Left lobe of liver (tissue), 2 donors: ENCODE measurements around the gene TAF11L13. TPM values are rescaled to one million over a fixed set of nuclear protein-coding genes. Genes with fewer than 3 reads are reported as not detected.
"Not testable (repeated sequence)": the region's sequence is repeated elsewhere in the genome, so short reads cannot be mapped to it uniquely, and the experiment has no call there.

Experiments used
- ATAC-seq: fragments of 200-7000 bp; cut with Tn5 transposase; one replicate; pipeline ENCODE4 v1.9.1; 2020; ENCODE audit warnings: mild to moderate bottlenecking, moderate library complexity
- DNase-seq: peaks from one replicate; pipeline ENCODE4 v3.0.0-alpha.2; 2020; ENCODE audit warnings: low spot score
- total RNA-seq: library from RNA; stranded (reverse); gene quantifications from one replicate; pipeline ENCODE4 v1.2.1, GENCODE V29; 2021
- donor health status: DM: no; HTN: no; CAD: no; lungs with moderate emphysema.
- donor health status: DM: no; HTN: yes; CAD: no.

Gene TAF11L13
- not detected for total RNA-seq

DNA sequence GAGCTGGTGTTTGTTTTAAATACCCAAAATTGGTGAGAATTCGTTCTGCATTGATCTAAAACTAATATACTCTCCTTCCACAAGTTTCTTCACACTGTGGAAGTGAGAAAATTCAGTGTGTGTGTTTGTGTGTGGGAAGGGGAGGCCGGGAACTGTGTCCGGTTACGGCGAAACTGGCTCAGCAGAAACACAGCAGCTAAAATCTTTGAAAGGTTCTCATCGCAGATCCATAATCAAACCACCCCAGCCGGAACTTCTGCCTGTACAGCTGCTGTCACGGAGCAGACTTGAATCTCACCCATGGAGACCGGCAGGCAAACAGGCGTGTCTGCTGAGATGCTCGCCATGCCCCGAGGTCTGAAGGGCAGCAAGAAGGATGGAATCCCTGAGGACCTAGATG, at the start of gene TAF11L13:
Gene TAF11L13 (plus strand): TSS at position 301 of the 400 bp plus-strand sequence.
- not testable (repeated sequence) for DNase-seq, ATAC-seq

DNA sequence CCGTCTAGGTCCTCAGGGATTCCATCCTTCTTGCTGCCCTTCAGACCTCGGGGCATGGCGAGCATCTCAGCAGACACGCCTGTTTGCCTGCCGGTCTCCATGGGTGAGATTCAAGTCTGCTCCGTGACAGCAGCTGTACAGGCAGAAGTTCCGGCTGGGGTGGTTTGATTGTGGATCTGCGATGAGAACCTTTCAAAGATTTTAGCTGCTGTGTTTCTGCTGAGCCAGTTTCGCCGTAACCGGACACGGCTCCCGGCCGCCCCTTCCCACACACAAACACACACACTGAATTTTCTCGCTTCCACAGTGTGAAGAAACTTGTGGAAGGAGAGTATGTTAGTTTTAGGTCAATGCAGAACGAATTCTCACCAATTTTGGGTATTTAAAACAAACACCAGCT, 46.2 kb upstream of the TAF11L13 start, which contains the start of gene TAF11L7:
Gene TAF11L7 (minus strand): TSS at position 101 of the 400 bp plus-strand sequence.
- DNase-seq, ATAC-seq: not testable (repeated sequence)

DNA sequence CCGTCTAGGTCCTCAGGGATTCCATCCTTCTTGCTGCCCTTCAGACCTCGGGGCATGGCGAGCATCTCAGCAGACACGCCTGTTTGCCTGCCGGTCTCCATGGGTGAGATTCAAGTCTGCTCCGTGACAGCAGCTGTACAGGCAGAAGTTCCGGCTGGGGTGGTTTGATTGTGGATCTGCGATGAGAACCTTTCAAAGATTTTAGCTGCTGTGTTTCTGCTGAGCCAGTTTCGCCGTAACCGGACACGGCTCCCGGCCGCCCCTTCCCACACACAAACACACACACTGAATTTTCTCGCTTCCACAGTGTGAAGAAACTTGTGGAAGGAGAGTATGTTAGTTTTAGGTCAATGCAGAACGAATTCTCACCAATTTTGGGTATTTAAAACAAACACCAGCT, 41.0 kb upstream of the TAF11L13 start, which contains the start of gene TAF11L8:
Gene TAF11L8 (minus strand): TSS at position 101 of the 400 bp plus-strand sequence.
- ATAC-seq, DNase-seq: not testable (repeated sequence)

- not testable (repeated sequence) for ATAC-seq, DNase-seq
Measured at GRCh38 chr5:17594255-17594654, 37.6 kb upstream of the TAF11L13 start, which contains the start of gene TAF11L9. Gene TAF11L9, minus strand, starts transcription at chr5:17594394.

DNA sequence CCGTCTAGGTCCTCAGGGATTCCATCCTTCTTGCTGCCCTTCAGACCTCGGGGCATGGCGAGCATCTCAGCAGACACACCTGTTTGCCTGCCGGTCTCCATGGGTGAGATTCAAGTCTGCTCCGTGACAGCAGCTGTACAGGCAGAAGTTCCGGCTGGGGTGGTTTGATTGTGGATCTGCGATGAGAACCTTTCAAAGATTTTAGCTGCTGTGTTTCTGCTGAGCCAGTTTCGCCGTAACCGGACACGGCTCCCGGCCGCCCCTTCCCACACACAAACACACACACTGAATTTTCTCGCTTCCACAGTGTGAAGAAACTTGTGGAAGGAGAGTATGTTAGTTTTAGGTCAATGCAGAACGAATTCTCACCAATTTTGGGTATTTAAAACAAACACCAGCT, 34.2 kb upstream of the TAF11L13 start, which contains the start of gene TAF11L10:
Gene TAF11L10 (minus strand): TSS at position 101 of the 400 bp plus-strand sequence.
- ATAC-seq, DNase-seq: not testable (repeated sequence)

DNA sequence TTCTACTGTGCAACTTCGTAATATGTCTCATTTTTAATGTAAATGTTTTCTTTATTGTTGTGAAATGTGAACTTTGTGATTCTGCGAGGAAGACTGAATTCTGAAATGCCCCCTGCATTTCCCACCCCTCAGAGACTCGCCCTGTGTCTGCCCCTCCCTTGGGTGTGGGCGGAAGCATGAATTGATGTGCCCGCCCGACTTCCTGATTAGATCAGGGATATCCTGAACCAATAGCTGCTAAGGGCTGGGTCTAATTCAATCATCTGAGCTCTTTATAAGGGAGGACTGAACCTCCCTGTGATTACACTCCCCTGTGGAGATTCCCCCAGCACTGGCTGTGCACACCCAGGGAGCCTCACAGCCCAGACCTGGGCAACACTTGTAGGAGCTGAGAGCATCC, 28.0 kb upstream of the TAF11L13 start, which contains the start of gene TAF11L11:
Gene TAF11L11 (plus strand): TSS at position 304 of the 400 bp plus-strand sequence.
- not testable (repeated sequence) for ATAC-seq, DNase-seq

- DNase-seq (no peak), ATAC-seq (no peak)
Measured at GRCh38 chr5:17604951-17605350, 26.9 kb upstream of the TAF11L13 start.

DNA sequence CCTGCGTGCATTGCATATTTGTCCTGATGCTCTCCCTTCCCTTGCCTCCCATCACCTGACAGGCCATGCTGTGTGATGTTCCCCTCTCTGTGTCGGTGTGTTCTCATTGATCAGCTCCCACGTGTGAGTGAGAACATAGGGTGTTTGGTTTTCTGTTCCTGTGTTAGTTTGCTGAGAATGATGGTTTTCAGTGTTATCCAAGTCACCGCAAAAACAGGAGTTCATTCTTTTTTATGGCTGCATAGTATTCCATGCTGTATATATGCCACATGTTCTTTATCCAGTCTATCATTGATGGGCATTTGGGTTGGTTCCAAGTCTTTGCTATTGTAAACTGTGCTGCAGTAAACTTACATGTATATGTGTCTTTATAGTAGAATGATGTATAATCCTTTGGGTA, 24.4 kb upstream of the TAF11L13 start:
- ATAC-seq, DNase-seq: not testable (repeated sequence)

DNA sequence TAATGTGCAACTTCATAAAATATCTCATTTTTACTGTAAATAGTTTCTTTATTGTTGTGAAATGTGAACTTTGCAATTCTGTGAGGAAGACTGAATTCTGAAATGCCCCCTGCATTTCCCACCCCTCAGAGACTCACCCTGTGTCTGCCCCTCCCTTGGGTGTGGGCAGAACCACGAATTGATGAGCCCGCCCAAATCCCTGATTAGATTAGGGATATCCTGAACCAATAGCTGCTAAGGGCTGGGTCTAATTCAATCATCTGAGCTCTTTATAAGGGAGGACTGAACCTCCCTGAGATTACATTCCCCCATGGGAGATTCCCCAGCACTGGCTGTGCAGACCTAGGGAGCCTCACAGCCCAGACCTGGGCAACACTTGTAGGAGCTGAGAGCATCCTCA, 21.8 kb upstream of the TAF11L13 start, which contains the start of gene TAF11L12:
Gene TAF11L12 (plus strand): TSS at position 301 of the 400 bp plus-strand sequence.
- ATAC-seq, DNase-seq: not testable (repeated sequence)

DNA sequence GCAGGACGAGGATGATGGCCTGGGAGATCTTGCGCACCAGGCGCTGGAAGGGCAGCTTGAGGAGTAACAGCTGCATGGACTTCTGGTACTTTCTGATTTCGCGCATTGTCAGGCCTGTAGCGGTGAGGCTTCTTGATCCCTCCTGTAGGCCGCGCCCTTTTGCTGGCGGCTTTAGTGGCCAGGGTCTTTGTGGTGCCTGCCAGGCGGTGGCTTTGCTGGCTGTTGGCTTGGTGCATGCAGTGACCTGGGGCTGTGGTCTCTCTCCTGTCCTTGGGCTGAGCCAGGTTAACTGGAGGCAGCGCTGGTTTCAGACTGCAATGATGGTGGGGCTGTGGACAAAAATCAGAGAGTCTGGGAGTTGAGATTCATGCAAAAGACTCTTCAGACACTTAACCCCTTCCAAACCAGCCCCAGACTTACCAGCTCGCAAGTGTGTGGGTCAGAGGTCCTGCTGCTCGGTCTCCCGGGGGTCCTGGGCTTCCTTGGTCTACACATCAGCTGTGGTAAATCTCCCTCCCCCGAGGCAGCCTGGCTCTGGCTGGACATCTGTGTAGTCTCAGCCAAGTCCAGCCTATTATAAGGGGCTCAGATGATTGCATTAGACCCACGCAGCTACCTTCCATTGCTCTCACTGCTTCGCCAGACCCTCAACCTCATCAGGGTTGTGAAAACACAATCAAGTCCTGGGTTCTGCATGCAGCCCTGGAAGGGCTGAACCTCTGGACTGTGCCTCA, 16.8 kb upstream of the TAF11L13 start:
- DNase-seq, result no peak
- no peak for ATAC-seq

DNA sequence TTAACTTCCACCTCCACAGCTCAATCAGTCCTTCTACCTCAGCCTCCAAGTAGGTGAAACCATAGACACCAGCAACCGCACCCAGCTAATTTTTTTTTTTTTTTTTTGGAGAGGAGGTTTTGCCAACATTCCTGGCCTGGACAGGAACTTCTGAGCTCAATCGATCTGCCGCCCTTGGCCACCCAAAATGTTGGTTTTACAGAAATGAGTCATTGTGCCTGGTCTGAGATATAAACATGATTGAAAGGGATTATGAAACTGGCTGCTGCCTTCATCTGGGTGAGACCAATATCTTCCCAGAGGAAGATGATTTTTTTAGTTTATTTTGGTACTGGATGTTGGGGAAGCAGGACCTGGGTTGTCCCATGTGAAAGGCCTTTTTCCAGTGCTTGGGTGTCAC, 12.5 kb upstream of the TAF11L13 start:
- no peak for DNase-seq
- no peak for ATAC-seq

DNA sequence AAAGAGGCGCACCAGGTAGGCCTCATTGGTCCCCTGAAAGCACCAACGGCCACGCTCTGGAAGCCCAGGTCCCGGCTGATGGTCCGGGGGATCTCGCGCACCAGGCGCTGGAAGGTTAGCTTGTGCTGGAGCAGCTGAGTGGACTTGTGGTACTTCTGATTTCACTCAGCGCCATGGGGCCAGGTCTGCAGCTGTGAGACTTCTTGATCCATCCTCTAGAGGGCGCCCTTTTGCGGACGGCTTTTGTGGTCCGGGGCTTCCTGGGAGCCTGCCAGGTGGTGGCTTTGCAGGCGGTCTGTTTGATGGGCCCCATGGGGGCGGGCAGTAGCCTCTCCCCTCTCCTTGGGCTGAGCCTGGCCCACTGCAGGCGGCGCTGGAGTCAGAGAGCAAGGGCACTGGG, 11.3 kb upstream of the TAF11L13 start:
- DNase-seq, result no peak
- no peak for ATAC-seq

- ATAC-seq (no peak), DNase-seq (no peak)
Measured at GRCh38 chr5:17625686-17626085, 6.2 kb upstream of the TAF11L13 start.

DNA sequence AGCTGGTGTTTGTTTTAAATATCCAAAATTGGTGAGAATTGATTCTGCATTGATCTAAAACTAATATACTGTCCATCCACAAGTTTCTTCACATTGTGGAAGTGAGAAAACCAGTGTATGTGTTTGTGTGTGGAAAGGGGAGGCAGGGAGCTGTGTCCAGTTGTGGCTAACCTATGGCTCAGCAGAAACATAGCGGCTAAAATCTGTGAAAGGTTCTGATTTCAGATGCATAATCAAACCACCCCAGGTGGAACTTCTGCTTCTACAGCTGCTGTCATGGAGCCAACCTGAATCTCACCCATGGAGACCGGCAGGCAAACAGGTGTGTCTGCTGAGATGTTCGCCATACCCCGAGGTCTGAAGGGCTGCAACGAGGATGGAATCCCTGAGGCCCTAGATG, 2.3 kb downstream of the TAF11L13 start, which contains the start of gene TAF11L14:
Gene TAF11L14 (plus strand): TSS at position 301 of the 400 bp plus-strand sequence.
- DNase-seq, result no peak
- no peak for ATAC-seq

DNA sequence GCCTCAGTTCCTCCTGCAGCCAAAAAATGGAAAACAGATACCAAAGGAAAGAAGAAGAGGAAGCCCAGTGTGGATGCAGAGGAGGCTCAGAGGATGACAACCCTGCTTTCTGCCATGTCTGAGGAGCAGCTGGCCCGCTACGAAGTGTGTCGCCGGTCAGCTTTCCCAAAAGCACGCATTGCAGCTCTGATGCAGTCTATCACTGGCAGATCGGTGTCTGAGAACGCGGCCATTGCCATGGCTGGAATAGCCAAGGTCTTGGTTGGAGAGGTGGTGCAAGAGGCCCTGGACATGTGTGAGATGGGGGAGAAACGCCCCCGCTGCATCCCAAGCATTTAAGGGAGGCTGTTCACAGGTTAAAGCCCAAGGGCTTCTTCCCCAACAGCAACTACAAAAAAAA, 17.3 kb downstream of the TAF11L13 start:
- not testable (repeated sequence) for ATAC-seq, DNase-seq

DNA sequence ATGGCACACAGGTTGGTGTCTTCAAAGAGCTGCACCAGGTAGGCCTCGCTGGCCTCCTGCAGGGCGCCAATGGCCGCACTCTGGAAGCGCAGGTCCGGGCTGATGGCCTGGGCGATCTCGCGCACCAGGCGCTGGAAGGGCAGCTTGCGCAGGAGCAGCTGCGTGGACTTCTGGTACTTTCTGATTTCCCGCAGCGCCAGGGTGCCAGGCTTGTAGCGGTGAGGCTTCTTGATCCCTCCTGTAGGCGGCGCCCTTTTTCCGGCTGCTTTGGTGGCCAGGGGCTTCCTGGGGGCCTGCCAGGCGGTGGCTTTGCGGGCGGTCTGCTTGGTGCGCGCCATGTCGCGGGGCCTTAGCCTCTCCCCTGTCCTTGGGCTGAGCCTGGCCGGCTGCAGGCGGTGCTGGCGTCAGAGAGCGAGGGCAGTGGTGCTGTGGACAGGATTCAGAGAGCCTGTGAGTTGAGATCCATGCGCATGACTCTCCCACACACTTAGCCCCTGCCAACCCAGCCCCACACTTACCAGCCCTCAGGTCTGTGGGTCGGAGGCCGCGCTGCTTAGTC, 23.4 kb downstream of the TAF11L13 start:
- ATAC-seq, DNase-seq: not testable (repeated sequence)

DNA sequence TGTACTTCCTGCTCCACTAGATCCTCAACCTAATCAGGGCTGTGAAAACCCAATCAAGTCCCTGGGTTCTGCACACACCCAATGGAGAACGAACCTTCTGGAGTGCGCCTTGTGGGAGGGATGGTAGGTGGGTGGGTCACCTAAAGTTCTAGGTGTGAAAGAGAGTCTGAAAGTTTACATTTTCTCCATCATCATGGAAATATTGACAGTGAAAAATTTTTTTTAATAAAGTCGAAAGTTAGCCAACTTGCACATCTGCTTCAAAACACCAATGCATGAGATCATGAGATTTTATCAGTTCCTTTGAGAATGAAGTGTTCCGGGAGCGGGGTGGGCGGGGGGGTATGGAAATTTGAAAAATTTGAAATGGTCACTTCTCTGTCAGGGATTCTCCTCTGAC, 24.0 kb downstream of the TAF11L13 start:
- ATAC-seq (no peak), DNase-seq (no peak)

DNA sequence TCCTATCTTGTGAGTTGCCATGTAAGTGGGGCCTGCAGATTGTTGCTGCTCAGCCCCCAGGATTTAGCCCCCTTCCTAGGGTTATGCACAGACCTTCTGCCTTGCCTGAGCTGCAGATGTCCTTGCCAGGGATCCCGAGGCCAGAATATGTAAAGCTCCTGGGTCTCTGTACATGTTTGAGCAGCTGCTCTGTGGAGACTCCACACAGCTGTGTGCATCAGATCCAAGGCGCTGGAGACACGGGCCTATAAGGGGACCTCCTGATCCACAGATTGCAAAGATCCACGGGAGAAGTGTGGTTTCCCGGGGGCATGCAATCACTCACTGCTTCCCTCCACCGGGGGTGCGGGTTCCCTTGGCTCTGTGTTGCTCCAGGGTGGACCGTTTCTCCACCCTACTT, 31.3 kb downstream of the TAF11L13 start:
- ATAC-seq, result no peak
- no peak for DNase-seq

GRCh38 chr5:17665836-17666235, 33.9 kb downstream of the TAF11L13 start:
- DNase-seq (no peak), ATAC-seq (no peak)

- no peak for ATAC-seq
- DNase-seq, result no peak
Measured at GRCh38 chr5:17666726-17667235, 34.9 kb downstream of the TAF11L13 start.

GRCh38 chr5:17670353-17670752, 38.5 kb downstream of the TAF11L13 start:
- ATAC-seq (no peak), DNase-seq (no peak)
